ENCODE data around the gene SGCE. TPM values are rescaled to one million over a fixed set of nuclear protein-coding genes. Genes with fewer than 3 reads are reported as not detected.

SGCE gene
- total RNA-seq, 1 experiment from 2014 or later, result 19.0 TPM

GRCh38 chr7:94612253-94612652 lies 43.7 kb downstream of the SGCE start:
- H3K36me3 Mint-ChIP-seq, result no peaks in the 10 kb centered on the region
- H3K4me3 Mint-ChIP-seq, result no peak overlapping the region
- DNase-seq (ENCODE audit: low spot score) (no peak), ATAC-seq (no peak)
- TF ChIP-seq NFE2L1 (CRISPR knock-in tag; IDR thresholded peaks at IDR 0.05) (no peak), ZNF317 (CRISPR knock-in tag; IDR thresholded peaks at IDR 0.05; ENCODE audit: borderline replicate concordance, low read depth) (no peak), OVOL2 (CRISPR knock-in tag; IDR thresholded peaks at IDR 0.05; ENCODE audit: borderline replicate concordance) (no peak), CBFB (CRISPR knock-in tag; IDR thresholded peaks at IDR 0.05; ENCODE audit: low read depth) (no peak), ATF1 (CRISPR knock-in tag; IDR thresholded peaks at IDR 0.05) (no peak), NR1H2 (CRISPR knock-in tag; IDR thresholded peaks at IDR 0.05) (no peak), ZNF232 (CRISPR knock-in tag; IDR thresholded peaks at IDR 0.05) (no peak), ZNF532 (CRISPR knock-in tag; IDR thresholded peaks at IDR 0.05; ENCODE audit: borderline replicate concordance) (no peak), IRF1 (CRISPR knock-in tag; IDR thresholded peaks at IDR 0.05) (no peak), CDX4 (CRISPR knock-in tag; IDR thresholded peaks at IDR 0.05; ENCODE audit: borderline replicate concordance) (no peak), ESRRA (CRISPR knock-in tag; IDR thresholded peaks at IDR 0.05; ENCODE audit: borderline replicate concordance) (no peak), TEAD1 (CRISPR knock-in tag; IDR thresholded peaks at IDR 0.05) (no peak), CREB1 (CRISPR knock-in tag; IDR thresholded peaks at IDR 0.05) (no peak)
- TF ChIP-seq, protein P1, sequence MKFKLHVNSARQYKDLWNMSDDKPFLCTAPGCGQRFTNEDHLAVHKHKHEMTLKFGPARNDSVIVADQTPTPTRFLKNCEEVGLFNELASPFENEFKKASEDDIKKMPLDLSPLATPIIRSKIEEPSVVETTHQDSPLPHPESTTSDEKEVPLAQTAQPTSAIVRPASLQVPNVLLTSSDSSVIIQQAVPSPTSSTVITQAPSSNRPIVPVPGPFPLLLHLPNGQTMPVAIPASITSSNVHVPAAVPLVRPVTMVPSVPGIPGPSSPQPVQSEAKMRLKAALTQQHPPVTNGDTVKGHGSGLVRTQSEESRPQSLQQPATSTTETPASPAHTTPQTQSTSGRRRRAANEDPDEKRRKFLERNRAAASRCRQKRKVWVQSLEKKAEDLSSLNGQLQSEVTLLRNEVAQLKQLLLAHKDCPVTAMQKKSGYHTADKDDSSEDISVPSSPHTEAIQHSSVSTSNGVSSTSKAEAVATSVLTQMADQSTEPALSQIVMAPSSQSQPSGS (CRISPR knock-in tag; IDR thresholded peaks at IDR 0.05; ENCODE audit: borderline replicate concordance, low read depth), result no peak
- TF ChIP-seq, protein P2, sequence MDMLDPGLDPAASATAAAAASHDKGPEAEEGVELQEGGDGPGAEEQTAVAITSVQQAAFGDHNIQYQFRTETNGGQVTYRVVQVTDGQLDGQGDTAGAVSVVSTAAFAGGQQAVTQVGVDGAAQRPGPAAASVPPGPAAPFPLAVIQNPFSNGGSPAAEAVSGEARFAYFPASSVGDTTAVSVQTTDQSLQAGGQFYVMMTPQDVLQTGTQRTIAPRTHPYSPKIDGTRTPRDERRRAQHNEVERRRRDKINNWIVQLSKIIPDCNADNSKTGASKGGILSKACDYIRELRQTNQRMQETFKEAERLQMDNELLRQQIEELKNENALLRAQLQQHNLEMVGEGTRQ (CRISPR knock-in tag; IDR thresholded peaks at IDR 0.05), result no peak
- no peaks in the 10 kb centered on the region for H3K27me3 Mint-ChIP-seq (ENCODE audit: low read depth)
- H3K4me1 Mint-ChIP-seq, result no peaks in the 10 kb centered on the region
- CTCF ChIA-PET, result interaction anchor here (1.0 kb wide), 1 partner anchor 43 kb away, joined by 3 read pairs; the partner anchor contains the start of gene SGCE
- no peaks in the 10 kb centered on the region for H3K9me3 Mint-ChIP-seq
- H3K27ac Mint-ChIP-seq, result no peak overlapping the region
- POLR2A ChIA-PET, result no interaction called here

DNA sequence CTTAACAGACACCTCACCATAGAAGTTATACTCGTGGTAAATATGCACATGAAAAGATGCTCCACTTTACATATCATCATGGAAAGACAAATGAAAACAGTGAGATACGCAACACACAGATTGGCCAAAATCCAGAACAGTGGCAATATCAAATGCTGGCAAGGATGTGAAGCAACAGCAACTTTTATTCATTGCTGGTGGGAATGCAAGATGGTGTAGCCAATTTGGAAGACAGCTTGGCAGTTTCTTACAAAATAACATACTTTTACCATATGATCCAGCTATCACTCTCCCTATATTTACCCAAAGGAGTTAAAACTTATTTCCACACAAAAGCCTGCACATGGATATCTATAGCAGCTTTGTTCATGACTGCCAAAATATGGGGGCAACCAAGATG lies 46.4 kb downstream of the SGCE start:
- Mint-ChIP-seq H3K4me1 (no peaks in the 10 kb centered on the region), H3K9me3 (no peaks in the 10 kb centered on the region; the same call in 1 of the 2 replicates), H3K27me3 (ENCODE audit: low read depth) (no peaks in the 10 kb centered on the region), H3K27ac (no peak overlapping the region), H3K36me3 (peaks cover 2% of the 10 kb centered on the region; the same call in 1 of the 2 replicates), H3K4me3 (no peak overlapping the region)
- ATAC-seq, result no peak
- ChIA-PET CTCF (no interaction called here), POLR2A (no interaction called here)
- TF ChIP-seq GRHL2 (CRISPR knock-in tag; IDR thresholded peaks at IDR 0.05; ENCODE audit: insufficient replicate concordance, severe bottlenecking) (no peak), MAX (CRISPR knock-in tag; IDR thresholded peaks at IDR 0.05) (no peak), JAZF1 (CRISPR knock-in tag; IDR thresholded peaks at IDR 0.05) (no peak), TP53 (CRISPR knock-in tag; IDR thresholded peaks at IDR 0.05) (no peak), GTF2I (CRISPR knock-in tag; conservative IDR thresholded peaks at IDR 0.05) (no peak)
- DNase-seq (ENCODE audit: low spot score), result no peak

All from WTC11 (cell line).